ENCODE results near the gene LCN1.
"Not testable (repeated sequence)": the region's sequence is repeated elsewhere in the genome, so short reads cannot be mapped to it uniquely, and the experiment has no call there.

The LCN1 gene

GRCh38 chr9:135504262-135505243 is 16.7 kb upstream of the LCN1 start:
- DNase-seq (ENCODE audit: low spot score): peak; percentile 53

DNA sequence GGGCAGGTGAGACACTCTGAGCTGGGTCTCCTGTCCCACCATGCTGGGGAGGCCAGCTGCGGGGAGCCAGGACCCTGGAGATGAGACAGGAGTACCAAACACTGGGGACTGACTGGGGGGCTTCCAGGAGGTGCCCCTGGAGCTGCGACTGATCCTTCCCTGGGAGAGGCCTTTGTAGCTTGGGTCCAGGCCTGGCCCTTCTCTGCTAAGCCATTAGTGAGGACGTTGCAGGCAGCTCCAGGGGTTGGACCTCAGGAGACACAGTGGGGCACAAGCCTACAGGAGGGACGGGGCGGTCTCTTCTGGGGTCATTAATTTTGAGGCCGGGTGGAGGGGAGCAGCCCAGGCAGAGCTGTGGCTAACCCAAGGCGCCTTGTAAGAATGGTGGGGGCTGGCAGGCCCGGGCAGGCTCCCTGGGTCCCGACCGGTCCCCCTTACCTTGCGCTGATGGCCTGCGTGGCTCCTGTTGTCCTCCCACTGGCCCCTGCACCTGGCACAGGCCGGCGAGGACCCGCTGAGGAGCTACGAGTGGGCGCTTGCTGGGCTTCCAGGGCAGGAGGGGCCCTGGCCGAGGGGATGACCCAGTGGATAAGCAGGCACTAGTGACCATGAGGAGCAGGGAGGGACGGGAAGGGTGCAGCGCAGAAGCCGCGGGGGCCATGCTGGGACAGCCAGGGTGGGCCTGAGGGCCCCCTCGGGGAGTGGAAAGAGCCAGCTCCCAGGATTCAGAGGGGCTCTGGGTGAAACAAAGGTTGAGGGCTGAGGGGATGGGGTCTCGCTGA is 15.6 kb upstream of the LCN1 start:
- DNase-seq (ENCODE audit: low spot score): no peak

- no peak for DNase-seq (ENCODE audit: low spot score)
These were observed 14.7 kb upstream of the LCN1 start for GRCh38 chr9:135506327-135507103.

- DNase-seq (ENCODE audit: low spot score): no peak
These were observed 13.9 kb upstream of the LCN1 start for GRCh38 chr9:135507104-135508035.

DNA sequence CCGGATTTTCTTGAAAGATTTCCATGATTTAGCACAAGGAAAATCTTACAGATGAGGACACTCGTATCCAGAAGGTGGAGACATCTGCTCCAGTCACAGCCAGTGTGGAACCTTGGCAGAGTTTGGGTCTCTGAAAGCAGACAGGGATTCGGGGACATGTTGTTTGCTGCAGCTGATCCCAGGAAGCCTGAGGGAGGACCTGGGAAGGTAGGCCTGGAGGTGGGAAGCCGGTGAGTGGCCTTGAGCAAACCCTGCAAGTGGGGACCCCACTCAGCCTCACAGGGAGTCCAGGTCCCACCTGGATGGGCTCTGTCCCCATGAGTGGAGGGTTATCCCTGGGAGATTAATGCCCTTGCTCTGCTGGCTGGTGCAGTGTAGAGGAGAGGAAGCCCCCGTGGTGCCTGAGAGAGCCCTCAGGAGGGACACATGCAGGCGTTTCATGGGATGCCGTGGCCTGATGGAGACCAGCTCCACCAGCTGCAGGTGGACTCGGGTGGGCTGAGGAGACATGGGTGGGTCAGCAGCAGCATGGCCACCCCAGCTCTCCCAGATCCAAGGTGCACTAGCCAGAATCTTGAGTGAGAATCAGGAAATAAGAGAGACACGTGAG is 12.9 kb upstream of the LCN1 start:
- no peak for DNase-seq (ENCODE audit: low spot score)

DNA sequence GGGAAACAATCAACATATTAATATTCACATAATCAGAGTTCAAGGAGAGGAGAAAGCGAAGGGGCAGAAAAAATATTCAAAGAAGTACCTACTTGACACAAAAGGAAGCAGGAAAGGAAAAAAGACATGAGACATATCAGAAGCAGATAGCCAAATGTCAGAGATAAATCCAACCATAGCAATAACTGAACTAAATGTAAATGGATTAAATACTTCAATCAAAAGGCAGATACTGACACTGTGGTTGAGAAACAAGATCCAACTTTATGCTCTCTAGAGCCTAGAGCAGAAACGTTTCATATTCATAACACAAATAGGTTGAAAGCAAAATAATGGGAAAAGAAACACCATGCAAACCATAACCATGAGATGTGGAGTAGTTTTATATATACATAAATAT is 11.8 kb upstream of the LCN1 start:
- no peak for DNase-seq (ENCODE audit: low spot score)

- no peak for DNase-seq (ENCODE audit: low spot score)
These were observed 9.0 kb upstream of the LCN1 start for GRCh38 chr9:135512241-135512603.

DNA sequence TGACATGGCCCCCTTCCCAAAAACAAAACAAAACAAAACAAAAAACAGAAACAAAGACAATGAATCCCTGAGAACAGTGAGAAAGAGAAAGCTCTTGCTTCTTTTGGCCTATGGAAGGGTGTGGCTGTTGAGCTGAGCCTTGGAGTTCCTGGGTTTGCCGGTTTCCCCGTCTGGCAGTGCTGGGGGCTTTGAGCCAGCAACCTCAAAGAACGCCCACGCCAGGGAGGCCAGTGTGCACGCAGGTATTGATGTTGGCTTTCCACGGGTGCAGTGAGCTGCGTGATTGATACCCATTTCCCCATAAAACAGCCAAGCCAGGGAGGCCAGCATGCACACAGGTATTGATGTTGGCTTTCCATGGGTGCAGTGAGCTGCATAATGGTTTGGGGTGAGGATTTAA is 8.3 kb upstream of the LCN1 start:
- no peak for DNase-seq (ENCODE audit: low spot score)

DNA sequence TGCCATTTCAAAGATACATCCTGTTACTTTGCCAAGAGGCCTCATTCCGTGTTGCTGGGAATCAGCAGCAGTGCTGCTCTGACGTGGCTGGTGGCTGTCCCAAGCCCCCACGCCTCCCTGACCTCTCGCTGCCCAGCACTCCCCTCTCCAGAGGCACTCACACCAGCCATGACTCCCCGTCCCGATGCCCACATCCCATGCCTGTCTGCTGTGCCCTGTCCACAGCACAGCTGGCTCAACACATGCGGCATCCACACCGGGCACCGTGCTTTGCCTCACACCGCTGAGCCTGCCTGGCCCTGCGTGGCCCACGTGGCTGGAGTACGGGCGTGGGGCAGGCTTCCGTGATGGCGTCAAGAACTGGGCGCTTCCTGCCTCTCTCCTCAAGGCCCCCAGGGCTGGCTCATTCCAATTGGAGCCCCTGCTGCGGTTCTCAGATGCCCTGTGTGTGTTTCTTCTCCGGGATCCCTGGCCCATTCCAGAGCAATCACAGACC is 7.8 kb upstream of the LCN1 start:
- no peak for DNase-seq (ENCODE audit: low spot score)

- not testable (repeated sequence) for DNase-seq (ENCODE audit: low spot score)
These were observed 7.3 kb upstream of the LCN1 start for GRCh38 chr9:135513906-135514305.

DNA sequence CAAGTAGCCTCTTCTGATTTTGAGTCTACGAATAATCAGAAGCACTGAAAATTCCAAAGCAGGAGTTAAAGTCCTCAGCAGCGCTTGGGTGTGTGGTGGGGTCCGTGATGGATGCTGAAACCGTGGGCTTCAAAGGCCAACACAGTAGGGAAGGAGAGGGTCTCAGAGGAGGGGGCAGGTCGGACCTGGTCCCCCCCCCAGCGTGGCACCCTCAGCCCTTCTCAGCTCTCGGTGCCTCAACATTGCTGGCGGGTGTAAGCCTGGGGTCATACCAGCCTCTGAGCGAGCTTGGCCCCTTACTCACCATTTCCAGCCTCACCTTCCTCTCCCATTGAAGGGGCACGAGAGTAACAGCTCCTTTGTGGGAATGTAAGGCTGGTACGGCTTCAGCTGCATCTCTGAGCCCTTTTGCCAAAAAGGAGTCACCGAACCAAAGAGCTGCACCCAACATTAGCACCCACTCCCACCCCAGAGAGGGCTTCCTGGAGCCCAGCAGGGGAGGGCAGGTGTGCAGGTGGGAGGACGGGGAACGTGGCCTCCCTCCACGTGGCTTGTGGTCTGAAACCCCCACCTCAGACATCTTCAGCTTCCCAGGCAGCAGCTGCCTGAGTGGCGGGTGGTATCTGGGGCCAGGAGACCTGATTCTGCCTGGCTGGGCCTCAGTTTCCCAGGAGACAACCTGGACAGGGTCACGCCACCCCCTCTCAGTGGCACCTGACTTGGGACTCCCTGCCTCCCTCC is 6.7 kb upstream of the LCN1 start:
- DNase-seq (ENCODE audit: low spot score): no peak

DNA sequence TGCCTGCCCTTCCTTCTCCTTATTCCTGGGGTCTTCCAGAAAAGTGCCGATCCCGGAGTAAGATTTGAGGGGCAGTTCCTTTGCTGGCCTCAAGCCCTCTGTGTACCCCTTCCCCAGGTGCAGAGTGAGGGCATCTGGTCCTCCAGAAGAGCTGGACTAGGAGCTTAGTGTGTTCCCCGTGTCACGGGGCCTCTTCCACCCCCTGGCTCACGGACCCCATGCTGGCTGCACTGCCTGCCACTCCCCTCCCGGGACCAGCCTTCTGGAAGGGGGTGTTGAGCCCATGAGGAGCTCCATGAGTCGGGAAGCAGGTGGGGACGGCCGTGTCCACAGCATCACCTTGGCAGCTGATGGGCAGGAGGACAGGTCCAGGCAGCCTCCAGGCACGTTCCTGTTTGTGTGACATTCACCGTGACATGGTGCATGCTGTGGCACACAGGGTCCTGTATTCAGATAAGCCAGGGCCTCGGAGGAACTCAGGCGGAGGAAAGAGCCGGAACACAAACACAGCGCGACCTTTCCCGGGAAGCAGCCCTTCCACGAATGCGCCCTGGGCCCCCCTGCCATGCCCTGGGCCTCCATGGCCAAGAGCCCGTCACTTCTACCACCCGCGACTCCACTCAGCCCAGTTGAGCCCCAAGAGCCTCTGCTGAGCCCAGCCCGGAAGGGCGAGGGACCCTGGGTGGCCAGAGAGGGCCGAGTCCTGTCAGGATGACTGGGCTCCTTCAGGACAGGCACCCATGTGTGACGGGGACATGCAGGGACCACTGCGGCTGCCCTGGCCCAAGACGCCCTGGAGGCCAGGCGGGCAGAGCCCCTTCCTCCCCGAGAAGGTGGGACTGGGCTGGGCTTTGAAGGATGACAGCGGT is 5.9 kb upstream of the LCN1 start:
- no peak for DNase-seq (ENCODE audit: low spot score)

DNA sequence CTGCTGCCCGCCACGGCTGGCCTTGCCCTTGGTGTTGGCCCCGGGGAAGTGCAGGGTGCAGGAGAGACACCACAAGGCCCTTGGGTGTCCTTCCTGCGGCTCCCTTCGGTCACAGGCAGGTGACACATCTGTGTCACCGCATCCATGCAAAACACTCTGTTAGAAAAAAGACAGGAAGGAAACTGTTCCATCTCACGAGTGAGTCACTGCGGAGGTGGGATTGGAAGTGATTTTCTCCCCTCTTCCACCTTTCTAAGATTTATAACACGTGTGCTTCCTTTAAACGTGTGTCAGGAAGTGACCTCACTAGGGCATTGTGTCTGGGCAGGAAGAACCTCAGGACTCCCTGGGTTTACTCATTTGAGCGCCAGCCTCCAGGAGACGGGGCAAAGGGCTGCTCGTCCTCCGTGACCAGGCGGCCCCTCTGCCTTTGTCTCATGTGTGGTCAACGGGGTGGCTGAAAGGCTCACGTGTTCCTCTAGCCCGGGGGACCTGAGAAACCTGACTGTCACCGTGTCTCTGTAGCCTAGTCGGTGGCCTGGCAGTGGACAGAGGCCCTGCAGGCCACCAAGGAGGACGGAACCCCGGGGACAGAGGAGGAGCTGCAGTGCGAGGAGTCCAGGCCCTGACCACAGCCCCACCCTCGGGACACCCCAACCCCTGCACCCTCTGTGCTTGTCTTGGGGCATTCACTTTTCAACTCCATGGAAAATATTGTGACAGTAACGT is 4.9 kb upstream of the LCN1 start:
- no peak for DNase-seq (ENCODE audit: low spot score)

DNA sequence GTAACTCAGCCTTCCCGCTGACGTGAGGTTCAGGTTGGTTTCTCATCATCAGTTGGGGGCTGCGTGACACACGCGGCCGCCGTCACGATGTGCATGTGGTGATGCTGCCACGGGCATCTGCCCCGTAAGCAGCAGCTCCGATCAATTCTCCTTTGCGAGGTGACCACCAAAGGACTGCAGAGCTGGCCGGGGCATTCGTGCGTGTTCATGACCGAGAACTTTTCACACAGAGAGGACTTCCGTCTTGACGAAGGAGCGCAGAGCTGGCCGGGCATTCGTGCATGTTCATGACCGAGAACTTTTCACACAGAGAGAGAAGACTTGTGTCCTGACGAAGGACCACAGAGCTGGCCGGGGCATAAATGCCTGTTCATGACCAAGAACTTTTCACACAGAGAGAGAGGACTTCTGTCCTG is 3.8 kb upstream of the LCN1 start:
- no peak for DNase-seq (ENCODE audit: low spot score)

DNA sequence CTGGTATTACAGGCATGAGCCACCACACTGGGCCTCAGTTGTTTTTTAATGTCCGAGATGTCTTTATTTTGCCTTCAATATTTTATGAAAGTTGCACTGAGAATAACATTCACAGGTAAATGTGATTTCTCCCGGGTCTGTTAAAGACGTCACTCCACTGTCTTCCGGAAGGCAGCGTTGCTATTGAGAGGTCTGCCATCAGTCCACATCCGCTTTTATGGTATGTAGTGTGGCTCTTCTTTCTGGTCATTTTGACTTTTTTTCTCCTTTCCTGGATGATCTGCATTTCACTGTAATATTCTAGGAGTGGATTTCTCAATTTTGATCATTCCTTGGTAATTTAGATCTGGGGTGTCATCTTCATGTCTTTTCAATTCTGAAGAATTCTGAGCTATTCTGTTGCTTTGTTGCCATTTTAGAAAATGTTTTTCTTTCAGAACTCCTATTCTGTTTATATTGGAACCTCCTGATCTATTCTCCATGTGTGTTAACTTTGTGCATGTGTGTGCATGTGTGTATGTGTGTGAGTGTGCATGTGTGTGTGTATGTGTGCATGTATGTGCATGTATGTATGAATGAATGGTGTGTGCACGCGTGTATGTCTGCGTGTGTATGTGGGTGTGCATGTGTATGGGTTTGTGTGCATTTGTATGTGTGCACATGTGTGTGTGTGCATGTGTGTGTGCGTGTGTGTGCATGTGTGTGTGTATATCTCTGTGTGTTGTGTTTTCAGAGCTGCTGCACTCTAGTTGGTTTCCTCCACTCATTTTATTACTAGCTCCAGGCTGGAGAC is 1.9 kb upstream of the LCN1 start:
- no peak for DNase-seq (ENCODE audit: low spot score)

DNA sequence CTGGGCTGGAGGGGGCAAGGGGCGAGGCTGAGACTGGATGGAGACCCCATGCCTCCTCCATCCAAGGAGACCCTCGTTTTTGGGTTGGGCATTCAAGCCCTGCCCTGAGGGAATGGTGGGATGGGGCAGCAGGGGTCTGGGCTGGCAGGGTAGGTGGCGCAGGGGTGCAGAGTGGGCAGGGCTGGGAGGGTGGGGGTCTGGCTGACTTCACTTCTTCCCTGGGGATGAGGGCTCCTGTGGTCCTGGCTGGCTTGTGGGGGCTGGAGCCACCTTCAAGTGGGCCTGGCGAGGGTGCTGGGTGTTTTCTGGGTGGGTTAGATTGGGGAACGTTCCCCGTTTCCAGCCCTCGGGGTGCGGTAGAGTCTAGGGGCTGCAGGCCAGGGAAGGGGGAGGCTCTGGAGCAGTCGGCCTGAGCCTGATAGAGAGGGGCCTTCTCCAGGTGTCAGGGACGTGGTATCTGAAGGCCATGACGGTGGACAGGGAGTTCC is 412 bp downstream of the LCN1 start:
- no peak for DNase-seq (ENCODE audit: low spot score)

Measured in CD4-positive, alpha-beta T cell treated with Interleukin-2 at 100 ng/mL for 4 hours (primary cell).